Measurements from ENCODE around the gene QPCT.
"Not testable (repeated sequence)": the region's sequence is repeated elsewhere in the genome, so short reads cannot be mapped to it uniquely, and the experiment has no call there.

Gene QPCT

GRCh38 chr2:37344453-37345361 lies at the start of gene QPCT:
TSS of gene QPCT (plus strand) at chr2:37344630. CDS start at chr2:37344732, 102 bp downstream.
- DNase-seq = no peak

GRCh38 chr2:37294858-37295257 lies 49.6 kb upstream of the QPCT start:
- DNase-seq = not testable (repeated sequence)

- no peak for DNase-seq
These were observed 48.9 kb upstream of the QPCT start for GRCh38 chr2:37295469-37296073.

GRCh38 chr2:37297632-37298031 lies 46.8 kb upstream of the QPCT start:
- DNase-seq = no peak

GRCh38 chr2:37300146-37300545 lies 44.3 kb upstream of the QPCT start:
- DNase-seq = no peak

GRCh38 chr2:37300578-37300977 lies 43.9 kb upstream of the QPCT start:
- DNase-seq = no peak

GRCh38 chr2:37301408-37301807 lies 43.0 kb upstream of the QPCT start:
- no peak for DNase-seq

- no peak for DNase-seq
These were observed 41.7 kb upstream of the QPCT start for GRCh38 chr2:37302701-37303252.

- DNase-seq = no peak
These were observed 38.4 kb upstream of the QPCT start for GRCh38 chr2:37306024-37306423.

- no peak for DNase-seq
These were observed 36.9 kb upstream of the QPCT start for GRCh38 chr2:37307500-37307899.

GRCh38 chr2:37315364-37315763 lies 29.1 kb upstream of the QPCT start:
- DNase-seq = no peak

GRCh38 chr2:37316181-37316580 lies 28.2 kb upstream of the QPCT start:
- no peak for DNase-seq

- DNase-seq = no peak
These were observed 26.7 kb upstream of the QPCT start for GRCh38 chr2:37317746-37318145.

- DNase-seq = no peak
These were observed 26.0 kb upstream of the QPCT start for GRCh38 chr2:37318401-37318800.

GRCh38 chr2:37319754-37320609 lies 24.4 kb upstream of the QPCT start:
- no peak for DNase-seq

GRCh38 chr2:37321029-37321682 lies 23.3 kb upstream of the QPCT start:
- DNase-seq = no peak

- DNase-seq = no peak
These were observed 22.1 kb upstream of the QPCT start for GRCh38 chr2:37322368-37322767.

- DNase-seq = no peak
These were observed 21.2 kb upstream of the QPCT start for GRCh38 chr2:37323176-37323780.

GRCh38 chr2:37323781-37324535 lies 20.5 kb upstream of the QPCT start:
- DNase-seq = peak; percentile 16

- DNase-seq = no peak
These were observed 20.0 kb upstream of the QPCT start for GRCh38 chr2:37324536-37324785.

GRCh38 chr2:37324786-37325624 lies 19.4 kb upstream of the QPCT start, which contains the start of gene PRKD3:
TSS of gene PRKD3 (minus strand) at chr2:37324833. CDS start at chr2:37316524, 8,309 bp downstream.
- DNase-seq = no peak

Data from SHP77 treated with DMSO at 0.1 percent for 48 hours (cell line).